OCI-LY3 (cell line): Measurements from ENCODE around the gene SLC2A6.

Experiments used
- H2AFZ ChIP-seq: fragments of 200-600, 300-600 bp; shearing (Covaris generic); 2 replicates; pipeline ENCODE4 v1.6.0; 2014; ENCODE audit warnings: antibody characterized with exemption, low read depth, low read length
- H3K27ac ChIP-seq: fragments of 200-600, 300-600 bp; sonication (generic); 2 replicates; pipeline ENCODE4 v1.5.1; 2014; ENCODE audit warnings: mild to moderate bottlenecking, low read length, moderate library complexity, mixed read lengths
- H3K27me3 ChIP-seq: fragments of 200-600, 300-600 bp; sonication (generic); 2 replicates; pipeline ENCODE4 v1.6.1; 2014; ENCODE audit warnings: low read depth, low read length, mixed read lengths
- H3K36me3 ChIP-seq: fragments of 200-600, 300-600 bp; sonication (generic); replicated peaks from 2 replicates; pipeline ENCODE3; 2014; ENCODE audit warnings: low read depth, low read length, mixed read lengths
- H3K4me1 ChIP-seq: fragments of 300-600, 200-600 bp; sonication (generic); 2 replicates; pipeline ENCODE4 v1.6.1; 2014; ENCODE audit warnings: low read length, mixed read lengths
- H3K4me2 ChIP-seq: fragments of 200-600, 300-600 bp; sonication (generic); 2 replicates; pipeline ENCODE4 v1.6.1; 2014; ENCODE audit warnings: low read length, mixed read lengths
- H3K4me3 ChIP-seq: fragments of 300-600, 200-600 bp; sonication (generic); 2 replicates; pipeline ENCODE4 v1.5.1; 2014; ENCODE audit warnings: antibody characterized with exemption, mild to moderate bottlenecking, low read length, moderate library complexity
- H3K79me2 ChIP-seq: fragments of 300-600, 200-600 bp; shearing (Covaris generic); 2 replicates; pipeline ENCODE4 v1.6.1; 2014; ENCODE audit warnings: mild to moderate bottlenecking, low read length, mixed read lengths
- H3K9ac ChIP-seq: fragments of 300-600, 200-600 bp; shearing (Covaris generic); 2 replicates; pipeline ENCODE4 v1.6.0; 2014; ENCODE audit warnings: mild to moderate bottlenecking, low read length, moderate library complexity
- H3K9me3 ChIP-seq: fragments of 200-600, 300-600 bp; shearing (Covaris generic); 2 replicates; pipeline ENCODE4 v1.6.1; 2014; ENCODE audit warnings: low read length, mixed read lengths; ENCODE audit not compliant: insufficient read depth
- H4K20me1 ChIP-seq: fragments of 200-600, 300-600 bp; sonication (generic); 2 replicates; pipeline ENCODE4 v1.6.1; 2016; ENCODE audit warnings: low read length, mixed read lengths; ENCODE audit not compliant: insufficient read depth
- CTCF ChIP-seq: fragments of 200-600, 300-600 bp; sonication (generic); IDR thresholded peaks from 2 replicates; pipeline ENCODE4 v1.5.1; 2014; ENCODE audit warnings: antibody characterized with exemption, low read length, low read depth
- EZH2phosphoT487 ChIP-seq: fragments of 200-600 bp; shearing (Covaris generic); IDR thresholded peaks from 2 replicates; pipeline ENCODE4 v1.6.1; 2018; ENCODE audit warnings: antibody characterized with exemption, mixed run types, low read depth

SLC2A6 gene

DNA sequence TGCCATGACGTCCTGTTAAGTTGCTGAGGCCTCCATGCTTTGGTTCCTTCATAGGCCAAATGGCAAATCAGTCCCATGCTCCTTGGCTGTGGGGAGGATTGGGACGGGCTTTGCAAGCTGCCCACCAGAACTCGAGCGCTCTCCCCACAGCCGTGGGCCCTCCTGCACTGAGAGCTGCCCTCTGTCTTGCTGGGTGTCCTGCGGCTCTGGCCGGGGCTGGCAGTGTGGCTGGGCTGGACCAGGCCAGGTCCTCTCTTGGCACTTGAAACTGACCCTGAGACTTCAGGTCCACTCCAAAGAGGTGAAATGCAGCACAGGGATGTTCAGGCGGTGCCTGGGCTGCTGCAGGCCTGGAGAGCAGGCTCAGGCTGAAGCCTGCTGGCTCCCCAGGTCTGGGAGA, 38.8 kb upstream of the SLC2A6 start:
- H3K79me2 ChIP-seq: no peaks in the 10 kb centered on the region
- H3K27ac ChIP-seq: no peak overlapping the region
- H3K9me3 ChIP-seq: no peaks in the 10 kb centered on the region
- no peaks in the 10 kb centered on the region for H3K36me3 ChIP-seq
- TF ChIP-seq CTCF (no peak), EZH2phosphoT487 (no peak)
- H3K4me3 ChIP-seq: no peak overlapping the region
- H4K20me1 ChIP-seq: no peaks in the 10 kb centered on the region
- no peak overlapping the region for H2AFZ ChIP-seq
- H3K4me2 ChIP-seq: no peak overlapping the region
- no peak overlapping the region for H3K9ac ChIP-seq
- no peaks in the 10 kb centered on the region for H3K4me1 ChIP-seq
- H3K27me3 ChIP-seq: peaks cover 9% of the 10 kb centered on the region

DNA sequence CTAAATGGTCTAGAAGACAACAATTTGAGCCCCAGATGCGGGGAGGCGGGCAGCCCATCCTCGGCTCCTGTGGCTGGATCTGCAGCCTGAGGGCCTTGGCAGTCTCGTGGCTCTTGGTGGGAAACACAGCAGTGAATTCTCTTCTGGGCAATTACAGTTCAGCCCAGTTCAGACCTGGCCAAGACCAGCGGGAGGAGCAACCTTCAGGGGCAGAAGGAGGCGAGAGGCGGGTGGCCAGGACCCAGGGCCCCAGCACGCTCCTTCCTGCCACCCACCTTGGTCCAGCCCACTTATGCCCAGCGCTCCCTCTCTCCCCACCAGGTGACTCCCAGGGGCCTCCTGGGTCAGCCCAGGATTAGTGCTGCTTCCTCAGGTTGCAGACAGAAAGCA, 38.1 kb upstream of the SLC2A6 start:
- no peak overlapping the region for H2AFZ ChIP-seq
- H3K4me3 ChIP-seq: no peak overlapping the region
- no peaks in the 10 kb centered on the region for H3K4me1 ChIP-seq
- H3K9me3 ChIP-seq: no peaks in the 10 kb centered on the region
- no peaks in the 10 kb centered on the region for H3K36me3 ChIP-seq
- H3K9ac ChIP-seq: no peak overlapping the region
- no peak for TF ChIP-seq EZH2phosphoT487
- no peak for TF ChIP-seq CTCF
- H3K27me3 ChIP-seq: peaks cover 9% of the 10 kb centered on the region
- no peak overlapping the region for H3K27ac ChIP-seq
- no peaks in the 10 kb centered on the region for H3K79me2 ChIP-seq
- H4K20me1 ChIP-seq: no peaks in the 10 kb centered on the region
- no peak overlapping the region for H3K4me2 ChIP-seq

GRCh38 chr9:133516256-133516960, 37.5 kb upstream of the SLC2A6 start:
- H3K27ac ChIP-seq: no peak overlapping the region
- H3K4me1 ChIP-seq: no peaks in the 10 kb centered on the region
- no peak overlapping the region for H2AFZ ChIP-seq
- H3K4me2 ChIP-seq: no peak overlapping the region
- no peaks in the 10 kb centered on the region for H3K9me3 ChIP-seq
- H3K27me3 ChIP-seq: peaks cover 9% of the 10 kb centered on the region
- H3K4me3 ChIP-seq: no peak overlapping the region
- no peak overlapping the region for H3K9ac ChIP-seq
- TF ChIP-seq EZH2phosphoT487 (no peak), CTCF (no peak)
- no peaks in the 10 kb centered on the region for H3K36me3 ChIP-seq
- no peaks in the 10 kb centered on the region for H4K20me1 ChIP-seq
- no peaks in the 10 kb centered on the region for H3K79me2 ChIP-seq

DNA sequence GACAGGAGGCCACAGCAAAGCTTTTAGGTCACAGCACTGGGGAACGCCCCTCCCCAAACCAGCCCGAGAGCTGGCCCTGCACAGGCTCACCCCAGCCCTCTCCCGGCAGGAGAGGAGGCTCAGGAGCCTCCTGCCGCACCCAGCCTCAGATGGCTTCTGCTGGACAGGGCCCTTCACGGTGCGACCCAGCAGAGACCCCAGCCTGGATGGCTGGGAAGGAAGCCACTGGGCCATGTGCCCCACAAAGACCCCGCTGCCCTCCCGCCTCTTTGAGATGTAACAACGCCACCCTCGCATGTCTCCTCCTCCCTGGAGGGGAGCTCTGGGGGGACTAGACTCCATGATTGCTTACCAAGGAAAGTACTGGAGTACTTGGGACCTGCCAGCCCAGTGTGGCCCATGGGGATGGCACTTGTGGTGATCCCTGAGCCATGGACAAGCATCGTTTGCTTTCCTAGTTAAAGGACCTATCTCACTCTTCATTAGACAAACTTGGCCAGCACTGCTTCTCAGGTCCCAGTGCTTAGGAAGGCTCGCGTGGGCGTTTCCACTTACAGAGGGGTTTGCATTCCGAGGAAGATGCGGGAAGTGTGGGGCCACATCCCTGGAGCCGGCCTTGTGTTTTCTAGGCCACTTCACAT, 36.8 kb upstream of the SLC2A6 start:
- H3K4me1 ChIP-seq: no peaks in the 10 kb centered on the region
- no peak for TF ChIP-seq EZH2phosphoT487
- TF ChIP-seq CTCF: no peak
- H3K9ac ChIP-seq: no peak overlapping the region
- H3K4me3 ChIP-seq: no peak overlapping the region
- H4K20me1 ChIP-seq: no peaks in the 10 kb centered on the region
- no peak overlapping the region for H2AFZ ChIP-seq
- H3K27me3 ChIP-seq: peaks cover 9% of the 10 kb centered on the region
- H3K27ac ChIP-seq: no peak overlapping the region
- H3K9me3 ChIP-seq: no peaks in the 10 kb centered on the region
- no peaks in the 10 kb centered on the region for H3K79me2 ChIP-seq
- no peaks in the 10 kb centered on the region for H3K36me3 ChIP-seq
- H3K4me2 ChIP-seq: no peak overlapping the region
